Osteoblast (primary cell): ENCODE measurements around the gene TIMM17B. TPM values are rescaled to one million over a fixed set of nuclear protein-coding genes. Genes with fewer than 3 reads are reported as not detected.
A peak's percentile ranks its signal among the peaks of the same experiment; 100 is the strongest.

ENCODE experiments used
- DNase-seq: peaks from one replicate; pipeline ENCODE4 v3.0.0; 2011; ENCODE audit warnings: low spot score, mixed read lengths; ENCODE audit not compliant: insufficient read length; ENCODE audit errors: missing footprints
- H2AFZ ChIP-seq: 2 replicates; pipeline ENCODE4 v1.6.0; 2011; ENCODE audit warnings: mild to moderate bottlenecking, low read length
- H3K27ac ChIP-seq: 2 replicates; pipeline ENCODE4 v1.5.1; 2011; ENCODE audit warnings: mild to moderate bottlenecking, low read depth, low read length, moderate library complexity
- H3K27me3 ChIP-seq: 2 replicates; pipeline ENCODE4 v1.6.0; 2012; ENCODE audit warnings: mild to moderate bottlenecking, control low read depth, inconsistent platforms, low read length, moderate library complexity; ENCODE audit not compliant: insufficient read depth
- H3K36me3 ChIP-seq: 2 replicates; pipeline ENCODE4 v1.5.1; 2011; ENCODE audit warnings: mild to moderate bottlenecking, low read length, control low read depth, moderate library complexity; ENCODE audit not compliant: insufficient read depth
- H3K4me1 ChIP-seq: 2 replicates; pipeline ENCODE4 v1.5.1; 2011; ENCODE audit warnings: mild to moderate bottlenecking, low read length, control low read depth, moderate library complexity; ENCODE audit not compliant: insufficient read depth
- H3K4me2 ChIP-seq: 2 replicates; pipeline ENCODE4 v1.6.0; 2011; ENCODE audit warnings: mild to moderate bottlenecking, low read length; ENCODE audit not compliant: insufficient read depth
- H3K4me3 ChIP-seq: fragments of 200-600 bp; sonication (generic); 3 replicates; pipeline ENCODE4 v1.5.1; 2012; ENCODE audit warnings: mild to moderate bottlenecking, low read length, inconsistent platforms; ENCODE audit not compliant: insufficient read depth
- H3K79me2 ChIP-seq: 2 replicates; pipeline ENCODE4 v1.6.0; 2012; ENCODE audit warnings: mild to moderate bottlenecking, low read length, control low read depth, inconsistent platforms; ENCODE audit not compliant: insufficient read depth
- H3K9me3 ChIP-seq: 2 replicates; pipeline ENCODE4 v1.5.1; 2011; ENCODE audit warnings: low read depth, low read length, control low read depth
- H4K20me1 ChIP-seq: 2 replicates; pipeline ENCODE4 v1.6.0; 2012; ENCODE audit warnings: mild to moderate bottlenecking, low read length, control low read depth; ENCODE audit not compliant: insufficient read depth
- CTCF ChIP-seq: IDR thresholded peaks from 2 replicates; pipeline ENCODE4 v1.5.1; 2011; ENCODE audit warnings: mild to moderate bottlenecking, low read depth, low read length, moderate library complexity; ENCODE audit errors: extremely low read depth
- total RNA-seq: library from RNA; depleted of rRNA; stranded (reverse); fragments of >200 nt; gene quantifications from 2 replicates; pipeline ENCODE4 v1.2.3, GENCODE V29; 2012

TIMM17B gene
- total RNA-seq, 1 donor = 24.2 TPM

- no peak for TF ChIP-seq CTCF
- no peak for DNase-seq
- Histone ChIP-seq H3K4me3 (no peak overlapping the region), H3K27ac (no peak overlapping the region), H3K36me3 (peaks cover 23% of the 10 kb centered on the region), H3K4me1 (no peaks in the 10 kb centered on the region), H4K20me1 (peaks cover 5% of the 10 kb centered on the region), H3K9me3 (no peaks in the 10 kb centered on the region), H2AFZ (no peak overlapping the region), H3K27me3 (no peaks in the 10 kb centered on the region), H3K4me2 (no peak overlapping the region), H3K79me2 (peaks cover 24% of the 10 kb centered on the region)
These were observed 7.1 kb upstream of the TIMM17B start for GRCh38 chrX:48904626-48905025.

DNA sequence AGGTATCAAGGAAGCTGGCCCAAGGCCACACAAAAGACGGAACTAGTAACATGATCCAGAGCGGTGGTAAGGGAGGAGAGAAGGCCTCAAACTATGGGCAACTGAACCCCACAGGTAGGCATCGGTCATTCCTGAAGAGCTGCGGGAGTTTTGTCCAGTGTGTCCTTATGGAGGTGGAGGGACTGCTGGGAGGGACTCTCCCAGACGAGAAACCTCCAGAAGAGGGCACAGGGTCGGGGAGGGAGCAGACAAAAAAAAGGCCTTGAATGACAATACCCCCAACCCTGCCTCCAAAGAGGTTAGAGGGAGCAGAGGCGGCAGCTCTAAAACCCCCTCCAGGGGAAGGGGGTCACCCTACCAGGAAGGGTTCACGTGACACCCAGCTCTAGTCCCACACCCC is 6.6 kb upstream of the TIMM17B start:
- TF ChIP-seq CTCF = no peak
- Histone ChIP-seq H3K27me3 (no peaks in the 10 kb centered on the region), H3K4me3 (no peak overlapping the region), H3K4me1 (no peaks in the 10 kb centered on the region), H2AFZ (no peak overlapping the region), H3K27ac (no peak overlapping the region), H3K36me3 (peaks cover 20% of the 10 kb centered on the region), H4K20me1 (peaks cover 5% of the 10 kb centered on the region), H3K4me2 (no peak overlapping the region), H3K79me2 (peaks cover 24% of the 10 kb centered on the region), H3K9me3 (no peaks in the 10 kb centered on the region)
- DNase-seq = peak; percentile 43

DNA sequence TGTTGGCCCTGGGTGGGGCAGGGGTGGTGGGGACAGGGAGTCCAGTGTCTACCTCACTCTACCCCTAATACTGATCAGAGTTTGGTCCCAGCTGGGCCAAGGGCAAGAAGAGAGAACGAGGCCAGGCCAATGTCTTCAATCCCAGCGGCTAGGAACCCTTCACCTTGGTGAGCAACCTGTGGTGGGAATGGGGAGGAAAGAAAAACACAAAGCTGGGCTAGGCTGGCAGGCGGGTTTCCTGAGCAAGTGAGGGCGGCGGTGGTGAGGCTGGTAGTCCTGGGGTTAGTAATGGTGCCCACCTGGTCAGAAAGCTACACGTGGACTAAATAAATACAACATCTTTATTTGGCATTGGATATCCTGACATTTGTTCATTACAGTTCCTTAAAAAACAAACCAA is 5.7 kb upstream of the TIMM17B start:
- peaks cover 3% of the 10 kb centered on the region for H3K4me1 ChIP-seq
- TF ChIP-seq CTCF = no peak
- peak; percentile 73 for DNase-seq
- no peak overlapping the region for H3K27ac ChIP-seq
- no peak overlapping the region for H3K4me3 ChIP-seq
- peaks cover 5% of the 10 kb centered on the region for H4K20me1 ChIP-seq
- peaks cover 19% of the 10 kb centered on the region for H3K79me2 ChIP-seq
- H3K4me2 ChIP-seq = no peak overlapping the region
- H2AFZ ChIP-seq = no peak overlapping the region
- H3K36me3 ChIP-seq = peaks cover 12% of the 10 kb centered on the region
- H3K9me3 ChIP-seq = no peaks in the 10 kb centered on the region
- no peaks in the 10 kb centered on the region for H3K27me3 ChIP-seq

DNA sequence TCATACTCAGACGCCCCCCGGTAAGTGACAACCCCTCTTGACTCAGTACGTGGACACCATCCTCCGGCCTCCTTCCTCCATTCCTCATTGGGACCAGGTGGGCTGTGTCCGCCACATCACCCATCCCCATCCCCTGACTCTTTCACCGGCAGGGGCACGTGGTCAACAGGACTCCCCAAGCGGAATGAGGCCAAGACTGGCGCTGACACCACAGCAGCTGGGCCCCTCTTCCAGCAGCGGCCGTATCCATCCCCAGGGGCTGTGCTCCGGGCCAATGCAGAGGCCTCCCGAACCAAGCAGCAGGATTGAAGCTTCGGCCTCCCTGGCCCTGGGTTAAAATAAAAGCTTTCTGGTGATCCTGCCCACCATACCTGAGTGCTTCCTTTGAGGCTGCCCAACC is 5.2 kb upstream of the TIMM17B start:
- Histone ChIP-seq H3K9me3 (no peaks in the 10 kb centered on the region), H3K27me3 (no peaks in the 10 kb centered on the region), H3K36me3 (peaks cover 12% of the 10 kb centered on the region), H3K79me2 (peaks cover 19% of the 10 kb centered on the region), H4K20me1 (peaks cover 5% of the 10 kb centered on the region), H2AFZ (no peak overlapping the region), H3K4me3 (no peak overlapping the region), H3K27ac (no peak overlapping the region), H3K4me1 (peaks cover 4% of the 10 kb centered on the region), H3K4me2 (no peak overlapping the region)
- no peak for DNase-seq
- TF ChIP-seq CTCF = no peak
